Activated B cell treated with CpG ODN at 0.5 μM for 24 hours (primary cell): ENCODE results near the gene OR6B1. TPM values are rescaled to one million over a fixed set of nuclear protein-coding genes. Genes with fewer than 3 reads are reported as not detected.
"Not testable (repeated sequence)": the region's sequence is repeated elsewhere in the genome, so short reads cannot be mapped to it uniquely, and the experiment has no call there.

ENCODE experiments used
- ATAC-seq: fragments of 200-7000 bp; cut with Tn5 transposase; one replicate; pipeline ENCODE4 v1.10.0; 2021; ENCODE audit warnings: low read depth, mild to moderate bottlenecking, moderate library complexity
- CTCF ChIA-PET: fragments of 350-600 bp; sonication (Branson Sonifier 250); formaldehyde crosslinking; loops from one replicate; lab custom pipeline; 2021; ENCODE audit warnings: antibody characterized with exemption; lab: Charles Lee
- POLR2A ChIA-PET: fragments of 350-600 bp; sonication (Branson Sonifier 250); formaldehyde crosslinking; loops from one replicate; lab custom pipeline; 2021; ENCODE audit warnings: antibody characterized with exemption; lab: Charles Lee
- DNase-seq: peaks from one replicate; pipeline ENCODE4 v3.0.0; 2022
- H3K27ac Mint-ChIP-seq: one replicate; pipeline ENCODE4 v1.8.0; 2020; ENCODE audit warnings: mixed read lengths
- H3K27me3 Mint-ChIP-seq: one replicate; pipeline ENCODE4 v1.8.0; 2021; ENCODE audit warnings: mixed read lengths
- H3K36me3 Mint-ChIP-seq: one replicate; pipeline ENCODE4 v1.8.0; 2021; ENCODE audit warnings: low read depth, mixed read lengths
- H3K4me1 Mint-ChIP-seq: one replicate; pipeline ENCODE4 v1.8.0; 2021; ENCODE audit warnings: mixed read lengths
- H3K4me3 Mint-ChIP-seq: one replicate; pipeline ENCODE4 v1.8.0; 2020; ENCODE audit warnings: mild to moderate bottlenecking, mixed read lengths
- H3K9me3 Mint-ChIP-seq: one replicate; pipeline ENCODE4 v1.8.0; 2020; ENCODE audit warnings: mixed read lengths
- CTCF ChIP-seq: fragments of 200-600 bp; IDR thresholded peaks from one replicate; pipeline ENCODE4 v1.8.0; 2022; ENCODE audit warnings: antibody characterized with exemption, mild to moderate bottlenecking
- intact Hi-C: fragments of 100-400 bp; cut with micrococcal nuclease; formaldehyde crosslinking; loops from one replicate; pipeline ENCODE4 v1.15.1; 2024
- total RNA-seq: library from RNA; stranded (reverse); gene quantifications from 2 replicates; pipeline ENCODE4 v1.2.3, GENCODE V29; 2022

The OR6B1 gene
- total RNA-seq, 1 donor from 2014 or later, result not detected

GRCh38 chr7:144001543-144001942, 1.4 kb downstream of the OR6B1 start:
- TF ChIP-seq CTCF, result no peak
- Mint-ChIP-seq H3K36me3 (no peaks in the 10 kb centered on the region), H3K27me3 (peaks cover 2% of the 10 kb centered on the region), H3K4me3 (no peak overlapping the region), H3K9me3 (no peaks in the 10 kb centered on the region), H3K4me1 (no peaks in the 10 kb centered on the region), H3K27ac (no peak overlapping the region)
- CTCF ChIA-PET, result no interaction called here
- ATAC-seq, result no peak
- intact Hi-C loops, result no loop called here
- DNase-seq, result no peak
- POLR2A ChIA-PET, result no interaction called here

- no peak overlapping the region for H3K4me3 Mint-ChIP-seq
- H3K9me3 Mint-ChIP-seq, result peaks cover 7% of the 10 kb centered on the region
- CTCF ChIA-PET, result no interaction called here
- ATAC-seq, result no peak
- intact Hi-C loops, result no loop called here
- no peak overlapping the region for H3K27ac Mint-ChIP-seq
- POLR2A ChIA-PET, result no interaction called here
- H3K4me1 Mint-ChIP-seq, result no peaks in the 10 kb centered on the region
- H3K27me3 Mint-ChIP-seq, result peaks cover 2% of the 10 kb centered on the region
- DNase-seq, result no peak
- TF ChIP-seq CTCF, result no peak
- H3K36me3 Mint-ChIP-seq, result no peaks in the 10 kb centered on the region
Observed at GRCh38 chr7:144004703-144005102, 4.6 kb downstream of the OR6B1 start.

- Mint-ChIP-seq H3K27me3 (peaks cover 2% of the 10 kb centered on the region), H3K27ac (no peak overlapping the region), H3K4me3 (no peak overlapping the region), H3K4me1 (no peaks in the 10 kb centered on the region), H3K9me3 (peaks cover 17% of the 10 kb centered on the region), H3K36me3 (no peaks in the 10 kb centered on the region)
- no peak for TF ChIP-seq CTCF
- CTCF ChIA-PET, result no interaction called here
- POLR2A ChIA-PET, result no interaction called here
- intact Hi-C loops, result no loop called here
- ATAC-seq, result no peak
- DNase-seq, result no peak
Observed at GRCh38 chr7:144006029-144006691, 6.0 kb downstream of the OR6B1 start.

- ChIA-PET POLR2A (no interaction called here), CTCF (no interaction called here)
- H3K36me3 Mint-ChIP-seq, result no peaks in the 10 kb centered on the region
- no peaks in the 10 kb centered on the region for H3K4me1 Mint-ChIP-seq
- H3K27me3 Mint-ChIP-seq, result peaks cover 2% of the 10 kb centered on the region
- no peak for TF ChIP-seq CTCF
- ATAC-seq (no peak), DNase-seq (no peak)
- intact Hi-C loops, result no loop called here
- peaks cover 20% of the 10 kb centered on the region for H3K9me3 Mint-ChIP-seq
- no peak overlapping the region for H3K4me3 Mint-ChIP-seq
- H3K27ac Mint-ChIP-seq, result no peak overlapping the region
Observed at GRCh38 chr7:144006692-144007042, 6.5 kb downstream of the OR6B1 start.

GRCh38 chr7:144009361-144009760, 9.2 kb downstream of the OR6B1 start:
- Mint-ChIP-seq H3K4me3 (no peak overlapping the region), H3K36me3 (no peaks in the 10 kb centered on the region), H3K4me1 (no peaks in the 10 kb centered on the region), H3K27me3 (peaks cover 6% of the 10 kb centered on the region), H3K9me3 (peaks cover 22% of the 10 kb centered on the region), H3K27ac (no peak overlapping the region)
- DNase-seq, result no peak
- CTCF ChIA-PET, result no interaction called here
- no peak for TF ChIP-seq CTCF
- intact Hi-C loops, result no loop called here
- ATAC-seq, result no peak
- POLR2A ChIA-PET, result no interaction called here

- CTCF ChIA-PET, H3K36me3 Mint-ChIP-seq, POLR2A ChIA-PET, H3K27ac Mint-ChIP-seq, H3K4me1 Mint-ChIP-seq, H3K4me3 Mint-ChIP-seq, ATAC-seq, H3K27me3 Mint-ChIP-seq, intact Hi-C loops, DNase-seq: not testable (repeated sequence)
- H3K9me3 Mint-ChIP-seq, result peaks cover 22% of the 10 kb centered on the region
Observed at GRCh38 chr7:144010061-144010460, 9.9 kb downstream of the OR6B1 start.

GRCh38 chr7:144010821-144011220, 10.7 kb downstream of the OR6B1 start:
- H3K4me3 Mint-ChIP-seq, POLR2A ChIA-PET, H3K36me3 Mint-ChIP-seq, intact Hi-C loops, H3K27me3 Mint-ChIP-seq, DNase-seq, H3K4me1 Mint-ChIP-seq, H3K27ac Mint-ChIP-seq, ATAC-seq, CTCF ChIA-PET: not testable (repeated sequence)
- H3K9me3 Mint-ChIP-seq, result peaks cover 22% of the 10 kb centered on the region
